HuH-7 (cell line): ENCODE measurements around the gene ATXN1.
"Not testable (repeated sequence)": the region's sequence is repeated elsewhere in the genome, so short reads cannot be mapped to it uniquely, and the experiment has no call there.

Experiments used
- DNase-seq: peaks from one replicate; pipeline ENCODE4 v3.0.0; 2011; ENCODE audit warnings: low spot score

The ATXN1 gene

GRCh38 chr6:16760516-16761470, at the start of gene ATXN1:
Gene ATXN1 (minus strand): TSS chr6:16761460.
- peak; percentile 34 for DNase-seq

- no peak for DNase-seq
These were observed 49.2 kb upstream of the ATXN1 start for GRCh38 chr6:16810411-16810810.

GRCh38 chr6:16809753-16810358, 48.6 kb upstream of the ATXN1 start:
- no peak for DNase-seq

GRCh38 chr6:16807956-16808355, 46.7 kb upstream of the ATXN1 start:
- DNase-seq, result no peak

GRCh38 chr6:16806363-16806762, 45.1 kb upstream of the ATXN1 start:
- no peak for DNase-seq

GRCh38 chr6:16805243-16805950, 44.1 kb upstream of the ATXN1 start:
- DNase-seq, result no peak

- DNase-seq, result no peak
These were observed 43.4 kb upstream of the ATXN1 start for GRCh38 chr6:16804546-16805242.

- no peak for DNase-seq
These were observed 42.3 kb upstream of the ATXN1 start for GRCh38 chr6:16803294-16804200.

- no peak for DNase-seq
These were observed 40.8 kb upstream of the ATXN1 start for GRCh38 chr6:16802071-16802470.

GRCh38 chr6:16800942-16801341, 39.7 kb upstream of the ATXN1 start:
- no peak for DNase-seq

- no peak for DNase-seq
These were observed 39.1 kb upstream of the ATXN1 start for GRCh38 chr6:16800341-16800740.

- no peak for DNase-seq
These were observed 38.3 kb upstream of the ATXN1 start for GRCh38 chr6:16799279-16800193.

GRCh38 chr6:16793828-16794412, 32.7 kb upstream of the ATXN1 start:
- no peak for DNase-seq

- DNase-seq, result no peak
These were observed 28.2 kb upstream of the ATXN1 start for GRCh38 chr6:16789329-16790038.

- DNase-seq, result no peak
These were observed 25.9 kb upstream of the ATXN1 start for GRCh38 chr6:16787128-16787682.

GRCh38 chr6:16785496-16785895, 24.2 kb upstream of the ATXN1 start:
- no peak for DNase-seq

- not testable (repeated sequence) for DNase-seq
These were observed 23.7 kb upstream of the ATXN1 start for GRCh38 chr6:16784957-16785356.

GRCh38 chr6:16783952-16784565, 22.8 kb upstream of the ATXN1 start:
- DNase-seq, result no peak
